NT2/D1 (cell line): ENCODE data around the gene RAB26.

Source experiments
- YY1 ChIP-seq: IDR thresholded peaks from 2 replicates; pipeline ENCODE4 v1.6.1; 2011; ENCODE audit not compliant: insufficient read length, insufficient read depth
- ZNF274 ChIP-seq: IDR thresholded peaks from 2 replicates; pipeline ENCODE4 v1.6.1; 2011; ENCODE audit warnings: mild to moderate bottlenecking, low read depth, low read length

- TF ChIP-seq YY1 (no peak), ZNF274 (no peak)
These were observed 51.3 kb downstream of the RAB26 start for GRCh38 chr16:2199621-2200139.
